GM12892 (cell line): ENCODE results near the gene ZNF234.
"Not testable (repeated sequence)": the region's sequence is repeated elsewhere in the genome, so short reads cannot be mapped to it uniquely, and the experiment has no call there.

Experiments
- DNase-seq: peaks from one replicate; pipeline ENCODE4 v3.0.0; 2011; ENCODE audit not compliant: insufficient read length
- FAIRE-seq: peaks from 2 replicates; lab custom pipeline; 2011; peaks lifted over from hg19 to GRCh38; lab: Jason Lieb, UNC
- POLR2A ChIP-seq: IDR thresholded peaks from 2 replicates; pipeline ENCODE4 v1.6.1; 2011; ENCODE audit warnings: low read depth, low read length, control low read depth
- POLR2AphosphoS5 ChIP-seq: IDR thresholded peaks from 2 replicates; pipeline ENCODE4 v1.6.1; 2011; ENCODE audit warnings: low read depth, low read length, control low read depth
- TAF1 ChIP-seq: IDR thresholded peaks from 2 replicates; pipeline ENCODE4 v1.6.1; 2011; ENCODE audit warnings: low read depth, mild to moderate bottlenecking, control low read depth, low read length, borderline replicate concordance

ZNF234 gene

DNA sequence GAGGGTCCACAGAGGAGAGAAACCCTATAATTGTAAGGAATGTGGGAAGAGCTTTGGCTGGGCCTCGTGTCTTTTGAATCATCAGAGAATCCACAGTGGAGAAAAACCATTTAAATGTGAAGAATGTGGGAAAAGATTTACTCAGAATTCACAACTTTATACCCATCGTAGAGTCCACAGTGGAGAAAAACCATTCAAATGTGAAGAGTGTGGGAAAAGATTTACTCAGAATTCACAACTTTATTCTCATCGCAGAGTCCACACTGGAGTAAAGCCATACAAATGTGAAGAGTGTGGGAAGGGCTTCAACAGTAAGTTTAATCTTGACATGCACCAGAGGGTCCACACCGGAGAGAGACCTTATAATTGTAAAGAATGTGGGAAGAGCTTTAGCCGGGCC, 9.4 kb upstream of the ZNF234 start:
- DNase-seq (no peak), FAIRE-seq (no peak)
- TF ChIP-seq POLR2A (no peak), TAF1 (no peak), POLR2AphosphoS5 (no peak)

DNA sequence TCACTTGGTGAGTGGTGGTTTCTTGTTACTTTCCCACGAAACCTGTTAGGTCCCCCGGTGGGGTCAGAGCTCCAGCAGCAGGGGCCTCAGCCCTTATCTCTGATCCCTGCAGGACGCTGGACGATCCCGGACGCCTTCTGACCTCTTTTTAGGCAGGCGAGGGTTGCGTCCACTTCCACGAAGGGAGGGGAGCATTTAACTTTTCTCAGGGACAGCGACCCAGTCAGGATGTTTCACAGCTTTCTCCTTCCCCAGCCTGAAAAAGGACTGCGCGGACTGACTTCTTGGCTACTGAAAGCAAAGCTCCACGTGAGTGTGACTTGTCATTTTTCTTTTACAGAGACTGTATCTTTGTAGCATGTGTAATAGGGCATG, 692 bp downstream of the ZNF234 start:
- TF ChIP-seq POLR2A, result no peak
- TF ChIP-seq TAF1, result no peak
- no peak for TF ChIP-seq POLR2AphosphoS5
- FAIRE-seq, result peak; percentile 61
- DNase-seq, result no peak

DNA sequence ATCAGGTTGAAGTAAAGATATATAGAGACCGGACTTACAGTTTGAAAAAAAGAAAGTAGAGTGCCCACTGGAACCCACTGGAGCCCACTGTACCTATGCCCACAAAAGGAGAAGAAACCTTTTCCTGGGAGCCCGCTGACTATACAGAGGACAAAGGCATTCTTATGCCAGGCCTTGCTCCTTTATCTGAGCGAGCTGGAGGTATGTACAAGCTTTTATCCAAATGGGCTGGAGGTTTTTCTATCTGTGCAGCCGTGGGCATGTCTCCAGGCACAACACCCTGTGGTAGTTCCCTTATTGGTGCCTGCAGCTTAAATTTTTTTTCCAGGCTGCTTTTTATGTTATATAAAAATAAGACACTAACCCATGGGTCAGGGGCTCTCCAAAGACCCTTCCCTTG, 8.4 kb downstream of the ZNF234 start:
- DNase-seq (no peak), FAIRE-seq (no peak)
- TF ChIP-seq POLR2AphosphoS5 (no peak), POLR2A (no peak), TAF1 (no peak)

DNA sequence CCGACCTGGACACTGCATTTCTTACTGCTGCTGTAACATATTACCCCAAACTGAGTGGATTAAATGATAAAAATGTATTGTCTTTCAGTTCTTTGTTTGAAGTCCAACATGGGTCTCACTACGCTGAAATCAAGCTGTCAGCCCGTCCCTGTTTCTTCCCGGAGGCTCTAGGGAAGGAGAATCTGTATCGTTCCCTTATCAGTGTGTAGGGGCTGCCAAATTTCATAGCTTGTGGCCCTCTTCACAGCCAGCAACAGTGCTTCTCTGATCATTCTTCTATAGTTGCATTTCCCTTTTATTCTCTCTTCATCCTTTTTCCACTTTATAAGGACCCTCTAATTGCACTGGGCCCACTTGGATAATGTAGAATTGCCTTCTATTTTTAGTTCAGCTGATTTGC, 10.1 kb downstream of the ZNF234 start:
- FAIRE-seq, result no peak
- TF ChIP-seq POLR2AphosphoS5, result no peak
- no peak for TF ChIP-seq POLR2A
- TF ChIP-seq TAF1, result no peak
- DNase-seq, result no peak

DNA sequence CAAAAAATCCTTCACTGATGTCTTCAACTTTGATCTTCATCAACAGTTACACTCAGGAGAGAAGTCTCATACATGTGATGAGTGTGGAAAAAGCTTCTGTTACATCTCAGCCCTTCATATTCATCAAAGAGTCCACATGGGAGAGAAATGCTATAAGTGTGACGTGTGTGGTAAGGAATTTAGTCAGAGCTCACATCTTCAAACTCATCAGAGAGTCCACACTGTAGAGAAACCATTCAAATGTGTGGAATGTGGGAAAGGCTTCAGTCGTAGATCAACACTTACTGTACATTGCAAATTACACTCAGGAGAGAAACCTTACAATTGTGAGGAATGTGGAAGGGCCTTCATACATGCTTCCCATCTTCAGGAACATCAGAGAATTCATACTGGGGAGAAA, 15.1 kb downstream of the ZNF234 start:
- DNase-seq, result no peak
- TF ChIP-seq POLR2A (no peak), POLR2AphosphoS5 (no peak), TAF1 (no peak)
- no peak for FAIRE-seq

DNA sequence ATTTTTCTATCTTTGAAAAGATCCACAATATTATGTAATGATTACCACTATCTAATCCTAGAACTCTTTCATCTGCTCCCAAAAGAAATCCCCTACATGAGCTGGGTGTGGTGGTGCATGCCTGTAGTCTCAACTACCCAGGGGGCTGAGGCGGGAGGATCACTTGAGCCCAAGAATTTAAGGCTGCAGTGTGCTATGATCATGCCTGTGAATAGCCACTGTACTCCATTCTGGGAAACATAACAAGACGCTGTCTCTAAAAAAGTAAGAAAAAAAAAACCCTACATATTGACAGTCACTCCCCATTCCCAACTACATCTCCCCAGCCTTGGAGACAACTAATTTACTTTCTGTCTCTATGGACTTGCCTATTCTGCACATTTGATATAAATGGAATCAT, 22.4 kb downstream of the ZNF234 start:
- FAIRE-seq, result no peak
- no peak for DNase-seq
- TF ChIP-seq POLR2AphosphoS5 (no peak), POLR2A (no peak), TAF1 (no peak)

DNA sequence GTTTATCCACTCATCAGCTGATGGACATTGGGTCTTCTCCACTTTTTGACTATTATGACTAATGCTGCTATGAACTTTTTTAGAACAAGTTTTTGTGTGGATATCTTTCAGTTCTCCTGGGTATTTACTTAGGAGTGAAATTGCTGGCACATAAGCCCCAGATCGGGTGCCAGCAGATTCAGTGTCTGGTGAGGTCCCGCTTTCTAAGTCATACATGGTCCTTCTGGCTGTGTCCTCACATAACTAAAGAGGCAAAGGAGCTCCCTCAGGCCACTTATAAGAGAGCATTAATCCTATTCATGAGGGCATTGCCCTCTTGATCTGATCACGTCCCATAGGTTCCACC, 22.9 kb downstream of the ZNF234 start:
- FAIRE-seq (no peak), DNase-seq (no peak)

DNA sequence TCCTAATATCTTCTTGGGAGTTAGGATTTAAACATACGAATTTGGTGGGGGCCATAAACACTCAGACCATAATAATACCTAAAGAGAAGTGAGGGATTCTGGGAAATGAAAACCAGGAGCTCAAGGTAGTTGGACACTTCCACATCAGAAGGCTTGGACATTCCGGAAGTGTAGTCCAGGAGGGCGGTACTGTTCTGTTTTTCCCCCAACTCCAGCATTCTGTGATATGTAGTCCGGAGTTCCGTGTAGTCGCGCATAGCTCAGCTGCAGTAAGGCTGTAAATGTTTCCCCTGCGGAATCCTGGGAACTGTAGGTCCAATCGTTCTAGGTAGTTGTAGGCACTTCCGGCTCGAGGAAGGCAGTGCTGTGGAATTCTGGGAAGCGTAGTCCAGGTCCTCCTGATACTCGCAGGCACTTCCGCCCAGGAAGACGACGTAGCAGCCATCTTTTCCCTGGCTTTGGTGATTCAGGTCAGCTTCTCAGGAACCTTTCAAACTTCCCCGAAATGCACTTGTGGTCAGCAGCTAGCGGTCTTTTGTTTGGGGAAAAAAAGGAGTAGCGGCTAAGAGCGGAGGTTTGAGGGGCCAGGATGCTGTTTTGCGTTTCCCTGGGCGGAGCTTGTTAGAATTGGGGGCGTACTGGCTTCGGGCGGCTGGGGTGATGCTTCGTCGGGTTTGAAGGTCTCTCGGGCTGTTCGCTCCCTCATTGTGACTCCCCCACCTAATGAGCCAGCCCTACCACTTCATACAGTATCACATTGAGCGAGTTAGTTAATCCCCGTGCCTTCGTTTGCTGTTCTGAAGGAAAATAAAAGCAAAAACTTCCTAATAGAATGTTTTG, 23.5 kb downstream of the ZNF234 start, which contains the start of gene ZNF226:
ZNF226 (plus strand) TSS at position 428 of the 840 bp plus-strand sequence. CDS start 4,981 bp downstream, outside the sequence.
- no peak; the same call in 1 of the 2 replicates for TF ChIP-seq TAF1
- TF ChIP-seq POLR2A, result peak; percentile 81
- TF ChIP-seq POLR2AphosphoS5, result peak; percentile 84
- FAIRE-seq (peak; percentile 99), DNase-seq (peak; percentile 52)

More for the DNA sequence above, 22.9 kb downstream of the ZNF234 start:
- no peak for TF ChIP-seq POLR2AphosphoS5
- no peak for TF ChIP-seq TAF1
- no peak for TF ChIP-seq POLR2A

DNA sequence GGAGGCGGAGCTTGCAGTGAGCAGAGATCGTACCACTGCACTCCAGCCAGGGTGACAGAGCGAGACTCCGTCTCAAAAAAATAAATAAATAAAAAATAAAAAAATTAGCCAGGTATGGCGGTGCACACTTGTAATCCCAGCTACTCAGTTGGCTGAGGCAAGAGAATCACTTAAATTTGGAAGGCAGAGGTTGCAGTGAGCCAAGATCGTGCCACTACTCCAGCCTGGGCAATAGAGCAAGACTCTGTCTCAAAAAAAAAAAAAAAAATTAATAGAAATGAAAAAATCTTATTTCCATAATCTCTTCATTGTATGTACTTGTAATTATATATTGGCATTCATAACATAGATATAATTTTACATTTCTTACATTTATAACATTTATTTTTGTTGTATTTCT, 29.3 kb downstream of the ZNF234 start:
- DNase-seq, FAIRE-seq: not testable (repeated sequence)

DNA sequence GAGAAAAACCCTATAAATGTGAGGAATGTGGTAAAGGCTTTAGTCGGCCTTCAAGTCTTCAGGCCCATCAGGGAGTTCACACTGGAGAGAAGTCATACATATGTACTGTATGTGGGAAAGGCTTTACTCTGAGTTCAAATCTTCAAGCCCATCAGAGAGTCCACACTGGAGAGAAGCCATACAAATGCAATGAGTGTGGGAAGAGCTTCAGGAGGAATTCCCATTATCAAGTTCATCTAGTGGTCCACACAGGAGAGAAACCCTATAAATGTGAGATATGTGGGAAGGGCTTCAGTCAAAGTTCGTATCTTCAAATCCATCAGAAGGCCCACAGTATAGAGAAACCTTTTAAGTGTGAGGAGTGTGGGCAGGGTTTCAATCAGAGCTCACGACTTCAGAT, 35.2 kb downstream of the ZNF234 start:
- TF ChIP-seq TAF1, result no peak
- TF ChIP-seq POLR2A, result no peak
- TF ChIP-seq POLR2AphosphoS5, result no peak
- DNase-seq (no peak), FAIRE-seq (no peak)

DNA sequence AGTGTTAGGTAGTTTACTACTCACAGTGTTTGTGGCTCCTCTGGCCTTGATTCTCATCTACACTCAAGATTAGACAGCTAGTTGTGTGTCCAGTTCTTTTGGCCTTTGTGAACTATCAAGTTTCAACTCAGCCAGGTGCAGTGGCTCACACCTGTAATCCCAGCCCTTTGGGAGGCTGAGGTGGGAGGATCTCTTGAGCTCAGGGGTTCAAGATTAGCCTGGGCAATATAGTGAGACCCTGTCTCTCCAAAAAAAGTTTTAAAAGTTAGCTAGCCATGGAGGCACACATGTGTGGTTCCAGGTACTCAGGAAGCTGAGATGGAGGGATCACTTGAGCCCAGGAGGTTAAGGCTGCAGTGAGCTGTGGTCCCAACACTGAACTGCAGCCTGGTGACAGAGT, 39.6 kb downstream of the ZNF234 start:
- TF ChIP-seq TAF1 (no peak), POLR2A (no peak)
- FAIRE-seq, result no peak
- no peak for DNase-seq

DNA sequence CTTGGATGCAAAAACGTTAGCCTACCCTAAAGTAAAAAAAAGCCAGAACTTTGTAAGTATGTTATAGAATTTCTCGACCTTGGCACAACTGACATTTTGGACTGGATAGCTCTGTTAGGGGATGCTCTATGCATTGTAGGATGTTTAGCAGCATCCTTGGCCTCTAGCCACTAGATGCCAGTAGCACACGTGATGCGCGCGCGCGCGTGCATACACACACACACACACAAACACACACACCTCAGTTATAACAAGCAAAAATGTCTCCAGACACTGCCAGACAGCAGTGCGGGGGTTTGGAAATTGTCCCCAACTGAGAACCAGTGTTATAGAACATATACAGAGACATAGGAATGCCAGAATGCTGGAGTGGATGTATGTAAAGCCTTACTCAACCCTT, 40.8 kb downstream of the ZNF234 start:
- no peak for FAIRE-seq
- TF ChIP-seq POLR2A (no peak), POLR2AphosphoS5 (no peak), TAF1 (no peak)
- DNase-seq, result no peak
